Liver (tissue), 9 donors: ENCODE measurements around the gene BTBD19. TPM values are rescaled to one million over a fixed set of nuclear protein-coding genes. Genes with fewer than 3 reads are reported as not detected.
"Not testable (repeated sequence)": the region's sequence is repeated elsewhere in the genome, so short reads cannot be mapped to it uniquely, and the experiment has no call there.

ENCODE experiments used
- DNase-seq: peaks from one replicate; pipeline ENCODE4 v3.0.0-alpha.2; 2017; ENCODE audit warnings: low spot score
- H3K27ac ChIP-seq, 2 donors: one replicate each; pipeline ENCODE4 v1.7.0; 2013; ENCODE audit warnings: inconsistent platforms in 2 of 2, low read length in 2 of 2, control low read depth in 1 of 2, low read depth in 1 of 2, mild to moderate bottlenecking in 1 of 2
- H3K27me3 ChIP-seq, 4 donors: one replicate each; pipeline versions ENCODE4 v1.6.1 to v1.7.0; 2013; ENCODE audit warnings: low read length in 3 of 4, inconsistent platforms in 1 of 4, mild to moderate bottlenecking in 1 of 4, moderate library complexity in 1 of 4; ENCODE audit not compliant: control insufficient read depth in 4 of 4, insufficient read depth in 4 of 4
- H3K36me3 ChIP-seq, 4 donors: one replicate each; pipeline versions ENCODE4 v1.6.1 to v1.7.0; 2013; ENCODE audit warnings: low read length in 3 of 4, mild to moderate bottlenecking in 3 of 4, low read depth in 1 of 4, moderate library complexity in 1 of 4; ENCODE audit not compliant: control insufficient read depth in 4 of 4, insufficient read depth in 3 of 4
- H3K4me1 ChIP-seq, 4 donors: one replicate each; pipeline versions ENCODE4 v1.6.1 to v1.7.0; 2013; ENCODE audit warnings: low read length in 3 of 4, mild to moderate bottlenecking in 3 of 4, moderate library complexity in 1 of 4; ENCODE audit not compliant: control insufficient read depth in 4 of 4, insufficient read depth in 4 of 4
- H3K4me3 ChIP-seq, 3 donors: one replicate each; pipeline versions ENCODE4 v1.6.1 to v1.7.0; 2013; ENCODE audit warnings: low read length in 3 of 3, control low read depth in 1 of 3, low read depth in 1 of 3, mild to moderate bottlenecking in 1 of 3
- H3K9ac ChIP-seq, 2 donors: one replicate each; pipeline ENCODE4 v1.7.0; 2013; ENCODE audit warnings: low read length in 2 of 2, mild to moderate bottlenecking in 2 of 2, moderate library complexity in 2 of 2, control low read depth in 1 of 2, low read depth in 1 of 2
- H3K9me3 ChIP-seq, 4 donors: one replicate each; pipeline versions ENCODE4 v1.6.1 to v1.7.0; 2013; ENCODE audit warnings: low read length in 3 of 4; ENCODE audit not compliant: control insufficient read depth in 4 of 4
- EGR1 ChIP-seq, 2 donors: IDR thresholded peaks; 2 replicates each; pipeline ENCODE4 v1.6.1; 2016 to 2018; ENCODE audit warnings: antibody characterized with exemption in 2 of 2, low read depth in 2 of 2
- FOXA1 ChIP-seq: IDR thresholded peaks from 2 replicates; pipeline ENCODE4 v1.6.1; 2016; ENCODE audit warnings: antibody characterized with exemption
- HNF4A ChIP-seq, 2 donors: conservative IDR thresholded peaks; 2 replicates each; pipeline ENCODE4 v1.6.1; 2016; ENCODE audit warnings: antibody characterized with exemption in 2 of 2, mild to moderate bottlenecking in 2 of 2
- HNF4G ChIP-seq: IDR thresholded peaks from 2 replicates; pipeline ENCODE4 v1.6.1; 2016; ENCODE audit warnings: antibody characterized with exemption
- JUND ChIP-seq, 2 donors: IDR thresholded peaks; 2 replicates each; pipeline ENCODE4 v1.6.1; 2016; ENCODE audit warnings: antibody characterized with exemption in 2 of 2
- REST ChIP-seq: IDR thresholded peaks from 2 replicates; pipeline ENCODE4 v1.6.1; 2016; ENCODE audit warnings: antibody characterized with exemption, mild to moderate bottlenecking
- SP1 ChIP-seq: IDR thresholded peaks from 2 replicates; pipeline ENCODE4 v1.6.1; 2018; ENCODE audit warnings: antibody characterized with exemption, mild to moderate bottlenecking
- YY1 ChIP-seq: IDR thresholded peaks from 2 replicates; pipeline ENCODE4 v1.6.1; 2016; ENCODE audit warnings: antibody characterized with exemption, mild to moderate bottlenecking
- WGBS: extraction: QIAGEN DNeasy Blood & Tissue Kit; methylation state at CpG from one replicate; pipeline ENCODE4 v1.1.7; 2013; 5-methylcytosine and 5-hydroxymethylcytosine counted together
- polyA plus RNA-seq, 2 donors: library from polyadenylated mRNA; stranded (reverse) in 1 of 2; unstranded in 1 of 2; fragments of 200-250 nt in 1 of 2; fragments of >200 nt in 1 of 2; fragmentation: Nextera tagmentation in 1 of 2; extraction: Ambion mirVana in 1 of 2; gene quantifications; one replicate each; pipeline versions ENCODE4 v1.2.1 to v1.2.3, GENCODE V29; 2013 to 2015
- total RNA-seq, 2 donors: library from RNA; depleted of rRNA; stranded (reverse); fragments of >200 nt; gene quantifications; one replicate each; pipeline ENCODE4 v1.2.3, GENCODE V29; 2014
- TF ChIP-seq, protein P1 (sequence below): IDR thresholded peaks from 2 replicates; pipeline ENCODE4 v1.6.1; 2016; ENCODE audit warnings: antibody characterized with exemption
- donor health status: healthy.
- donor health status: healthy.
- donor health status: healthy.
- donor health status: healthy.
- donor health status: healthy.

Gene BTBD19
- total and polyA plus RNA-seq, 4 donors = 1.3 to 3.1 (median 2.6) TPM

- H3K36me3 ChIP-seq = no peaks in the 10 kb centered on the region
- no peak overlapping the region for H3K9ac ChIP-seq
- no peak overlapping the region for H3K27ac ChIP-seq
- DNase-seq = no peak
- H3K9me3 ChIP-seq = no peaks in the 10 kb centered on the region
- no peaks in the 10 kb centered on the region for H3K4me1 ChIP-seq
- no peak overlapping the region for H3K4me3 ChIP-seq
- no peaks in the 10 kb centered on the region for H3K27me3 ChIP-seq
- WGBS = 91% methylated on average over 11 of the region's 11 CpGs
- TF ChIP-seq REST (no peak), YY1 (no peak)
Measured at GRCh38 chr1:44759077-44759476, 49.2 kb upstream of the BTBD19 start.

- no peak overlapping the region for H3K27ac ChIP-seq
- TF ChIP-seq EGR1 (IDR thresholded peaks at IDR 0.05; ENCODE audit: low read depth in 2 of 2) (no peak), HNF4A (conservative IDR thresholded peaks at IDR 0.05) (no peak), JUND (IDR thresholded peaks at IDR 0.05) (no peak), YY1 (no peak), HNF4G (no peak), FOXA1 (no peak), REST (no peak), SP1 (no peak)
- TF ChIP-seq, protein P1, sequence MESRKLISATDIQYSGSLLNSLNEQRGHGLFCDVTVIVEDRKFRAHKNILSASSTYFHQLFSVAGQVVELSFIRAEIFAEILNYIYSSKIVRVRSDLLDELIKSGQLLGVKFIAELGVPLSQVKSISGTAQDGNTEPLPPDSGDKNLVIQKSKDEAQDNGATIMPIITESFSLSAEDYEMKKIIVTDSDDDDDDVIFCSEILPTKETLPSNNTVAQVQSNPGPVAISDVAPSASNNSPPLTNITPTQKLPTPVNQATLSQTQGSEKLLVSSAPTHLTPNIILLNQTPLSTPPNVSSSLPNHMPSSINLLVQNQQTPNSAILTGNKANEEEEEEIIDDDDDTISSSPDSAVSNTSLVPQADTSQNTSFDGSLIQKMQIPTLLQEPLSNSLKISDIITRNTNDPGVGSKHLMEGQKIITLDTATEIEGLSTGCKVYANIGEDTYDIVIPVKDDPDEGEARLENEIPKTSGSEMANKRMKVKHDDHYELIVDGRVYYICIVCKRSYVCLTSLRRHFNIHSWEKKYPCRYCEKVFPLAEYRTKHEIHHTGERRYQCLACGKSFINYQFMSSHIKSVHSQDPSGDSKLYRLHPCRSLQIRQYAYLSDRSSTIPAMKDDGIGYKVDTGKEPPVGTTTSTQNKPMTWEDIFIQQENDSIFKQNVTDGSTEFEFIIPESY = no peak
- H3K9me3 ChIP-seq = no peaks in the 10 kb centered on the region
- H3K9ac ChIP-seq = no peak overlapping the region
- H3K4me3 ChIP-seq = no peak overlapping the region
- H3K36me3 ChIP-seq = no peaks in the 10 kb centered on the region
- 92% methylated on average over 3 of the region's 3 CpGs for WGBS
- DNase-seq = no peak
- no peaks in the 10 kb centered on the region for H3K27me3 ChIP-seq
- no peaks in the 10 kb centered on the region for H3K4me1 ChIP-seq
Measured at GRCh38 chr1:44760876-44761275, 47.4 kb upstream of the BTBD19 start.

GRCh38 chr1:44766421-44766820, 41.9 kb upstream of the BTBD19 start:
- not testable (repeated sequence) for H3K4me1 ChIP-seq, H3K9ac ChIP-seq, H3K4me3 ChIP-seq, H3K9me3 ChIP-seq, H3K27ac ChIP-seq, H3K27me3 ChIP-seq, DNase-seq, H3K36me3 ChIP-seq
- 95% methylated on average over 6 of the region's 6 CpGs for WGBS
